Right atrium auricular region (tissue), 2 donors: ENCODE data around the gene CENPL. TPM values are rescaled to one million over a fixed set of nuclear protein-coding genes. Genes with fewer than 3 reads are reported as not detected.

Experiments used
- DNase-seq: peaks from one replicate; pipeline ENCODE4 v3.0.0-alpha.2; 2019; ENCODE audit warnings: low spot score
- H3K27ac ChIP-seq, 2 donors: fragments of 200-600 bp; sonication (generic); 1 replicate in 1 of 2; 2 replicates in 1 of 2; pipeline ENCODE4 v1.5.1; 2016 to 2019
- H3K27me3 ChIP-seq, 2 donors: fragments of 200-600 bp; sonication (generic); one replicate each; pipeline versions ENCODE4 v1.5.1 to v1.6.0; 2017 to 2019
- H3K36me3 ChIP-seq: fragments of 200-600 bp; sonication (generic); one replicate; pipeline ENCODE4 v1.5.1; 2016
- H3K4me1 ChIP-seq, 2 donors: fragments of 200-600 bp; sonication (generic); one replicate each; pipeline versions ENCODE4 v1.5.1 to v1.6.0; 2017 to 2019
- H3K4me3 ChIP-seq, 2 donors: fragments of 200-600 bp; sonication (generic); 1 replicate in 1 of 2; 2 replicates in 1 of 2; pipeline ENCODE4 v1.5.1; 2017 to 2019; ENCODE audit warnings: mild to moderate bottlenecking in 1 of 2, moderate library complexity in 1 of 2
- H3K9me3 ChIP-seq, 2 donors: fragments of 200-600 bp; sonication (generic); one replicate each; pipeline ENCODE4 v1.5.1; 2019
- CTCF ChIP-seq, 2 donors: fragments of 200-600 bp; sonication (generic); IDR thresholded peaks; one replicate each; pipeline ENCODE4 v1.5.1; 2019; ENCODE audit warnings: antibody characterized with exemption in 2 of 2
- total RNA-seq, 2 donors: library from RNA; depleted of rRNA; stranded (reverse); fragments of >200 nt; gene quantifications; one replicate each; pipeline ENCODE4 v1.1.0, GENCODE V29; 2016

CENPL gene
- total RNA-seq, 2 donors from 2014 or later: 1.5 to 4.2 TPM

- Histone ChIP-seq H3K36me3 (peaks cover 3% of the 10 kb centered on the region), H3K27me3 (no peaks in the 10 kb centered on the region), H3K4me3 (no peak overlapping the region), H3K9me3 (no peaks in the 10 kb centered on the region), H3K27ac (no peak overlapping the region), H3K4me1 (no peaks in the 10 kb centered on the region)
- no peak for TF ChIP-seq CTCF (IDR thresholded peaks at IDR 0.05)
- DNase-seq: no peak
These were observed 26.6 kb downstream of the CENPL start for GRCh38 chr1:173798078-173798477.

- no peak for TF ChIP-seq CTCF (IDR thresholded peaks at IDR 0.05)
- no peak overlapping the region for H3K4me3 ChIP-seq
- no peaks in the 10 kb centered on the region for H3K9me3 ChIP-seq
- H3K36me3 ChIP-seq: peaks cover 16% of the 10 kb centered on the region
- no peak overlapping the region for H3K27ac ChIP-seq
- no peak for DNase-seq
- H3K27me3 ChIP-seq: no peaks in the 10 kb centered on the region
- no peaks in the 10 kb centered on the region for H3K4me1 ChIP-seq
These were observed 34.8 kb downstream of the CENPL start for GRCh38 chr1:173789841-173790240.

GRCh38 chr1:173784997-173785396 is 39.7 kb downstream of the CENPL start:
- H3K4me3 ChIP-seq: no peak overlapping the region
- TF ChIP-seq CTCF (IDR thresholded peaks at IDR 0.05): no peak
- no peak overlapping the region for H3K27ac ChIP-seq
- H3K9me3 ChIP-seq: no peaks in the 10 kb centered on the region
- no peak for DNase-seq
- no peaks in the 10 kb centered on the region for H3K27me3 ChIP-seq
- peaks cover 62% of the 10 kb centered on the region for H3K36me3 ChIP-seq
- no peaks in the 10 kb centered on the region for H3K4me1 ChIP-seq

GRCh38 chr1:173779936-173780335 is 44.7 kb downstream of the CENPL start:
- Histone ChIP-seq H3K4me3 (no peak overlapping the region), H3K27ac (no peak overlapping the region), H3K4me1 (no peaks in the 10 kb centered on the region), H3K9me3 (peaks cover 0 to 10% of the 10 kb centered on the region in 2 donors), H3K27me3 (no peaks in the 10 kb centered on the region), H3K36me3 (peaks cover 79% of the 10 kb centered on the region)
- DNase-seq: no peak
- TF ChIP-seq CTCF (IDR thresholded peaks at IDR 0.05): no peak

GRCh38 chr1:173775578-173776226 is 49.0 kb downstream of the CENPL start:
- Histone ChIP-seq H3K27me3 (no peaks in the 10 kb centered on the region), H3K9me3 (peaks cover 0 to 10% of the 10 kb centered on the region in 2 donors)
- DNase-seq: no peak

More at GRCh38 chr1:173775578-173776226, 49.0 kb downstream of the CENPL start:
- no peak overlapping the region for H3K27ac ChIP-seq
- no peak for TF ChIP-seq CTCF (IDR thresholded peaks at IDR 0.05)
- H3K4me1 ChIP-seq: no peaks in the 10 kb centered on the region
- H3K36me3 ChIP-seq: peaks cover 41% of the 10 kb centered on the region
- no peak overlapping the region for H3K4me3 ChIP-seq
